HUES64 (cell line): ENCODE results near the gene GLOD4.
"Not testable (repeated sequence)": the region's sequence is repeated elsewhere in the genome, so short reads cannot be mapped to it uniquely, and the experiment has no call there.

Source experiments
- H3K27ac ChIP-seq: 2 replicates; pipeline ENCODE4 v1.7.0; 2013; ENCODE audit warnings: low read depth, low read length, inconsistent platforms
- H3K27me3 ChIP-seq: 2 replicates; pipeline ENCODE4 v1.6.1; 2013; ENCODE audit warnings: mild to moderate bottlenecking, low read length; ENCODE audit not compliant: insufficient read depth
- H3K36me3 ChIP-seq: 2 replicates; pipeline ENCODE4 v1.6.1; 2013; ENCODE audit warnings: mild to moderate bottlenecking, low read length; ENCODE audit not compliant: insufficient read depth
- H3K4me1 ChIP-seq: 2 replicates; pipeline ENCODE4 v1.6.1; 2013; ENCODE audit warnings: mild to moderate bottlenecking, low read length, moderate library complexity; ENCODE audit not compliant: insufficient read depth
- H3K4me3 ChIP-seq: 2 replicates; pipeline ENCODE4 v1.5.1; 2013; ENCODE audit warnings: mild to moderate bottlenecking, low read length, moderate library complexity
- H3K9ac ChIP-seq: 2 replicates; pipeline ENCODE4 v1.6.1; 2013; ENCODE audit warnings: mild to moderate bottlenecking, low read depth, low read length
- H3K9me3 ChIP-seq: 2 replicates; pipeline ENCODE4 v1.6.1; 2013; ENCODE audit warnings: low read depth, low read length; ENCODE audit not compliant: insufficient read depth
- WGBS: fragments of 150-250, 120-280 bp; methylation state at CpG from one replicate; pipeline ENCODE4 v1.1.7; 2013; ENCODE audit warnings: missing lambda C conversion rate; 5-methylcytosine and 5-hydroxymethylcytosine counted together

GLOD4 gene

GRCh38 chr17:750431-751037 lies 31.5 kb downstream of the GLOD4 start:
- Histone ChIP-seq H3K9ac (no peak overlapping the region), H3K27me3 (no peaks in the 10 kb centered on the region), H3K4me3 (peak overlapping the region; percentile 96), H3K27ac (no peak overlapping the region), H3K4me1 (no peaks in the 10 kb centered on the region), H3K9me3 (peaks cover 8% of the 10 kb centered on the region; the same call in 1 of the 2 replicates), H3K36me3 (peaks cover 40% of the 10 kb centered on the region)
- 89% methylated on average over 8 of the region's 8 CpGs for WGBS

- H3K27ac ChIP-seq, H3K4me1 ChIP-seq: not testable (repeated sequence)
Measured at GRCh38 chr17:749359-749758, 32.7 kb downstream of the GLOD4 start.

GRCh38 chr17:748604-749003 lies 33.5 kb downstream of the GLOD4 start:
- WGBS: 94% methylated on average over 4 of the region's 4 CpGs
- not testable (repeated sequence) for H3K9ac ChIP-seq, H3K4me3 ChIP-seq, H3K27me3 ChIP-seq, H3K4me1 ChIP-seq, H3K27ac ChIP-seq, H3K9me3 ChIP-seq
- H3K36me3 ChIP-seq: peaks cover 59% of the 10 kb centered on the region

More at GRCh38 chr17:749359-749758, 32.7 kb downstream of the GLOD4 start:
- H3K9ac ChIP-seq, H3K9me3 ChIP-seq, H3K27me3 ChIP-seq, H3K4me3 ChIP-seq: not testable (repeated sequence)
- peaks cover 51% of the 10 kb centered on the region for H3K36me3 ChIP-seq
- WGBS: 70% methylated on average over 7 of the region's 7 CpGs

- 95% methylated on average over 38 of the region's 38 CpGs for WGBS
- H3K36me3 ChIP-seq: peaks cover 75% of the 10 kb centered on the region
- H3K4me1 ChIP-seq: no peaks in the 10 kb centered on the region
Measured at GRCh38 chr17:746783-747629, 35.1 kb downstream of the GLOD4 start.

GRCh38 chr17:746181-746580 lies 35.9 kb downstream of the GLOD4 start:
- Histone ChIP-seq H3K4me1 (no peaks in the 10 kb centered on the region), H3K27ac (no peak overlapping the region), H3K9me3 (peaks cover 8% of the 10 kb centered on the region; the same call in 1 of the 2 replicates), H3K27me3 (no peaks in the 10 kb centered on the region), H3K4me3 (no peak overlapping the region), H3K9ac (no peak overlapping the region), H3K36me3 (peaks cover 83% of the 10 kb centered on the region)
- WGBS: 96% methylated on average over 9 of the region's 9 CpGs

More at GRCh38 chr17:746783-747629, 35.1 kb downstream of the GLOD4 start:
- Histone ChIP-seq H3K9ac (no peak overlapping the region), H3K9me3 (peaks cover 8% of the 10 kb centered on the region; the same call in 1 of the 2 replicates), H3K27me3 (no peaks in the 10 kb centered on the region), H3K27ac (no peak overlapping the region), H3K4me3 (no peak overlapping the region)

- 96% methylated on average over 11 of the region's 11 CpGs for WGBS
- peaks cover 91% of the 10 kb centered on the region for H3K36me3 ChIP-seq
Measured at GRCh38 chr17:745406-745805, 36.7 kb downstream of the GLOD4 start.

GRCh38 chr17:744937-745336 lies 37.1 kb downstream of the GLOD4 start:
- H3K9me3 ChIP-seq: peaks cover 8% of the 10 kb centered on the region; the same call in 1 of the 2 replicates
- no peak overlapping the region for H3K9ac ChIP-seq
- no peak overlapping the region for H3K4me3 ChIP-seq
- 82% methylated on average over 9 of the region's 9 CpGs for WGBS
- H3K36me3 ChIP-seq: peaks cover 92% of the 10 kb centered on the region
- H3K27me3 ChIP-seq: no peaks in the 10 kb centered on the region
- H3K27ac ChIP-seq: no peak overlapping the region
- no peaks in the 10 kb centered on the region for H3K4me1 ChIP-seq

More at GRCh38 chr17:745406-745805, 36.7 kb downstream of the GLOD4 start:
- Histone ChIP-seq H3K9me3 (peaks cover 8% of the 10 kb centered on the region; the same call in 1 of the 2 replicates), H3K27me3 (no peaks in the 10 kb centered on the region), H3K4me1 (no peaks in the 10 kb centered on the region), H3K9ac (no peak overlapping the region), H3K4me3 (no peak overlapping the region), H3K27ac (no peak overlapping the region)

GRCh38 chr17:743139-743538 lies 38.9 kb downstream of the GLOD4 start:
- Histone ChIP-seq H3K36me3 (peaks cover 98% of the 10 kb centered on the region), H3K27me3 (no peaks in the 10 kb centered on the region), H3K4me3 (no peak overlapping the region), H3K27ac (no peak overlapping the region), H3K9ac (no peak overlapping the region), H3K9me3 (no peaks in the 10 kb centered on the region), H3K4me1 (no peaks in the 10 kb centered on the region)
- WGBS: 92% methylated on average over 4 of the region's 4 CpGs

- WGBS: 90% methylated on average over 11 of the region's 11 CpGs
- H3K9ac ChIP-seq: no peak overlapping the region
- peaks cover 95% of the 10 kb centered on the region for H3K36me3 ChIP-seq
- H3K4me3 ChIP-seq: no peak overlapping the region
- H3K27ac ChIP-seq: no peak overlapping the region
- no peaks in the 10 kb centered on the region for H3K27me3 ChIP-seq
- no peaks in the 10 kb centered on the region for H3K9me3 ChIP-seq
- no peaks in the 10 kb centered on the region for H3K4me1 ChIP-seq
Measured at GRCh38 chr17:742147-742793, 39.8 kb downstream of the GLOD4 start.

GRCh38 chr17:740240-741017 lies 41.7 kb downstream of the GLOD4 start:
- H3K4me3 ChIP-seq: no peak overlapping the region
- H3K36me3 ChIP-seq: peaks cover 90% of the 10 kb centered on the region
- 93% methylated on average over 18 of the region's 18 CpGs for WGBS
- no peak overlapping the region for H3K27ac ChIP-seq
- no peaks in the 10 kb centered on the region for H3K27me3 ChIP-seq
- H3K9me3 ChIP-seq: no peaks in the 10 kb centered on the region
- H3K9ac ChIP-seq: no peak overlapping the region
- H3K4me1 ChIP-seq: no peaks in the 10 kb centered on the region
